Natural killer cell (primary cell): ENCODE data around the gene CAPS. TPM values are rescaled to one million over a fixed set of nuclear protein-coding genes. Genes with fewer than 3 reads are reported as not detected.

ENCODE experiments used
- ATAC-seq, 3 donors: fragments of 150-1000 bp in 2 of 3; fragments of 200-7000 bp in 1 of 3; cut with Tn5 transposase; 1 replicate in 1 of 3; 2 replicates in 2 of 3; pipeline ENCODE4 v1.10.0; 2021; ENCODE audit warnings: mild to moderate bottlenecking in 2 of 3, moderate library complexity in 2 of 3
- DNase-seq, 2 donors: peaks; one replicate each; pipeline versions ENCODE4 v3.0.0 to v3.0.0-alpha.2; 2013 to 2021; ENCODE audit warnings: mixed read lengths in 1 of 2
- H3K27ac ChIP-seq: one replicate; pipeline ENCODE4 v1.5.1; 2013; ENCODE audit warnings: mild to moderate bottlenecking, low read length
- H3K27me3 ChIP-seq: one replicate; pipeline ENCODE4 v1.6.1; 2013; ENCODE audit warnings: low read length; ENCODE audit not compliant: control insufficient read depth, insufficient read depth
- H3K36me3 ChIP-seq: one replicate; pipeline ENCODE4 v1.6.1; 2013; ENCODE audit warnings: low read length; ENCODE audit not compliant: control insufficient read depth, insufficient read depth
- H3K4me1 ChIP-seq: one replicate; pipeline ENCODE4 v1.6.1; 2013; ENCODE audit warnings: low read length; ENCODE audit not compliant: control insufficient read depth, insufficient read depth
- H3K4me3 ChIP-seq: one replicate; pipeline ENCODE4 v1.5.1; 2013; ENCODE audit warnings: low read length
- H3K9me3 ChIP-seq: one replicate; pipeline ENCODE4 v1.6.1; 2013; ENCODE audit warnings: low read length; ENCODE audit not compliant: control insufficient read depth, insufficient read depth
- H3K27ac Mint-ChIP-seq, 2 donors: one replicate each; pipeline ENCODE4 v1.8.0; 2022; ENCODE audit warnings: mild to moderate bottlenecking in 2 of 2, mixed read lengths in 2 of 2, moderate library complexity in 1 of 2
- H3K27me3 Mint-ChIP-seq, 2 donors: one replicate each; pipeline ENCODE4 v1.8.0; 2022; ENCODE audit warnings: low read depth in 2 of 2, mixed read lengths in 2 of 2
- H3K36me3 Mint-ChIP-seq: one replicate; pipeline ENCODE4 v1.8.0; 2022; ENCODE audit warnings: mixed read lengths
- H3K4me1 Mint-ChIP-seq, 2 donors: one replicate each; pipeline ENCODE4 v1.8.0; 2022; ENCODE audit warnings: mixed read lengths in 2 of 2
- H3K4me3 Mint-ChIP-seq: one replicate; pipeline ENCODE4 v1.8.0; 2022; ENCODE audit warnings: mild to moderate bottlenecking, moderate library complexity, mixed read lengths
- H3K9me3 Mint-ChIP-seq, 2 donors: one replicate each; pipeline ENCODE4 v1.8.0; 2022; ENCODE audit warnings: mixed read lengths in 2 of 2
- WGBS: methylation state at CpG from one replicate; pipeline ENCODE4 v1.1.7; 2013; ENCODE audit warnings: missing lambda C conversion rate; ENCODE audit not compliant: insufficient coverage; 5-methylcytosine and 5-hydroxymethylcytosine counted together
- intact Hi-C: fragments of 100-400 bp; cut with micrococcal nuclease; formaldehyde crosslinking; loops from one replicate; pipeline ENCODE4 v1.14.2; 2022
- total RNA-seq, 4 donors: library from RNA; stranded (reverse); fragments of 120-200 nt in 1 of 4; gene quantifications; one replicate each; pipeline versions ENCODE4 v1.2.3 to v1.2.4, GENCODE V29; 2013 to 2022
- TF ChIP-seq, protein P1 (sequence below): fragments of 200-600 bp; IDR thresholded peaks from one replicate; pipeline ENCODE4 v1.8.0; 2022; ENCODE audit warnings: antibody characterized with exemption

The CAPS gene
- total RNA-seq, 3 donors from 2014 or later (not counting 1 experiment from before 2014, with no cell fraction given): 34.0 to 41.6 (median 38.3) TPM

DNA sequence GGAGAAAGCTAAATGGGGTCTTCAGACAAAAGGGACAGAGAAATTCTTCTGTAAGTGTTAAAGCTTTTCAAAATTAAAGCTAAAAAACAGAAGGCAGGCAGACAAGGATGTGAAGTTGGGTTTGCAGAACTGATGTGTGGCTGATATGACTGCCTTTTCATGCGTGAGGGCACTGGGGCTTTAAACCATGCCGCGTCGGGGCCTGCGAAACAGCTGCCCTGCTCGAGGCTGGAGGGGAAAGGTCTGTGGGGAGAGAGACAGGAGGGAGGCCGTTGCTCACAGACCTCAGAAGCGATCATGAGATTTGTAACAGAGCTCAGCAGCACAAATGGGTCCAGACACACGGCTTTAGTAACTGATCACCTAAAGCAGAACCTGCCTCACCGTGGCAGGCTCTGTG, 23.5 kb downstream of the CAPS start:
- Mint-ChIP-seq H3K27me3 (no peaks in the 10 kb centered on the region), H3K27ac (peak overlapping the region in 1 of 2 donors; percentile 71), H3K4me3 (no peak overlapping the region), H3K9me3 (no peaks in the 10 kb centered on the region), H3K36me3 (no peaks in the 10 kb centered on the region), H3K4me1 (peaks cover 4 to 7% of the 10 kb centered on the region in 2 donors)
- ATAC-seq: no peak
- H3K4me1 ChIP-seq: no peaks in the 10 kb centered on the region
- H3K4me3 ChIP-seq: no peak overlapping the region
- 80% methylated on average over 10 of the region's 10 CpGs for WGBS
- TF ChIP-seq, protein P1, sequence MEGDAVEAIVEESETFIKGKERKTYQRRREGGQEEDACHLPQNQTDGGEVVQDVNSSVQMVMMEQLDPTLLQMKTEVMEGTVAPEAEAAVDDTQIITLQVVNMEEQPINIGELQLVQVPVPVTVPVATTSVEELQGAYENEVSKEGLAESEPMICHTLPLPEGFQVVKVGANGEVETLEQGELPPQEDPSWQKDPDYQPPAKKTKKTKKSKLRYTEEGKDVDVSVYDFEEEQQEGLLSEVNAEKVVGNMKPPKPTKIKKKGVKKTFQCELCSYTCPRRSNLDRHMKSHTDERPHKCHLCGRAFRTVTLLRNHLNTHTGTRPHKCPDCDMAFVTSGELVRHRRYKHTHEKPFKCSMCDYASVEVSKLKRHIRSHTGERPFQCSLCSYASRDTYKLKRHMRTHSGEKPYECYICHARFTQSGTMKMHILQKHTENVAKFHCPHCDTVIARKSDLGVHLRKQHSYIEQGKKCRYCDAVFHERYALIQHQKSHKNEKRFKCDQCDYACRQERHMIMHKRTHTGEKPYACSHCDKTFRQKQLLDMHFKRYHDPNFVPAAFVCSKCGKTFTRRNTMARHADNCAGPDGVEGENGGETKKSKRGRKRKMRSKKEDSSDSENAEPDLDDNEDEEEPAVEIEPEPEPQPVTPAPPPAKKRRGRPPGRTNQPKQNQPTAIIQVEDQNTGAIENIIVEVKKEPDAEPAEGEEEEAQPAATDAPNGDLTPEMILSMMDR: no peak
- H3K27me3 ChIP-seq: no peaks in the 10 kb centered on the region
- H3K36me3 ChIP-seq: peaks cover 48% of the 10 kb centered on the region
- intact Hi-C loops: no loop called here
- no peak overlapping the region for H3K27ac ChIP-seq
- no peak for DNase-seq
- no peaks in the 10 kb centered on the region for H3K9me3 ChIP-seq

GRCh38 chr19:5940260-5941208, 26.5 kb downstream of the CAPS start:
- TF ChIP-seq, protein P1: no peak
- ATAC-seq (no peak), DNase-seq (no peak)
- Histone ChIP-seq H3K27ac (no peak overlapping the region), H3K4me1 (no peaks in the 10 kb centered on the region), H3K27me3 (no peaks in the 10 kb centered on the region), H3K4me3 (no peak overlapping the region), H3K36me3 (peaks cover 34% of the 10 kb centered on the region), H3K9me3 (no peaks in the 10 kb centered on the region)
- no peak overlapping the region for H3K27ac Mint-ChIP-seq
- no peak overlapping the region for H3K4me3 Mint-ChIP-seq
- peaks cover 24 to 26% of the 10 kb centered on the region in 2 donors for H3K4me1 Mint-ChIP-seq
- WGBS: 94% methylated on average over 19 of the region's 21 CpGs
- H3K9me3 Mint-ChIP-seq: no peaks in the 10 kb centered on the region
- no peaks in the 10 kb centered on the region for H3K27me3 Mint-ChIP-seq
- intact Hi-C loops: no loop called here
- no peaks in the 10 kb centered on the region for H3K36me3 Mint-ChIP-seq

DNA sequence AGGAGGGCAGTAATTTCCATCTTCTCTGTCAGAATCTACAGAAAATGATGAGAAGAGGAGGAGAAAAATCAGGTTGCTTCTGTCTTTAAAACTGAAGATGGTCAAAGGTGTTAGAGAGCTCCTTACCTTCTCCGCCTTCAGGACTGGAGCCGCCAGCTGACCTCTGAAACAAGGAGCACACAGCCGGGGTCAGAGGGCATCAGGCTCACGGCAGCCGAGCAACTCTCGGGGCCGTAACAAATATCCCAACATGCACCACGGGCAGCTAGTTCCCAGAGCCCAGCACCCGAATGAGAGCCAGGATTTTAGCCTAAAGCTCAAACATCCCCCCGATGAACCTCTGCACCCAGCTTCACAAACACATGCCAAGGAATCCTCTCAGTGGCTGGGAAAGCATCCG, 27.6 kb downstream of the CAPS start:
- no peak overlapping the region for H3K27ac Mint-ChIP-seq

More for the DNA sequence above, 27.6 kb downstream of the CAPS start:
- no peaks in the 10 kb centered on the region for H3K9me3 ChIP-seq
- no peaks in the 10 kb centered on the region for H3K9me3 Mint-ChIP-seq
- no peak overlapping the region for H3K27ac ChIP-seq
- no peaks in the 10 kb centered on the region for H3K27me3 ChIP-seq
- intact Hi-C loops: no loop called here
- H3K4me1 Mint-ChIP-seq: peaks cover 32 to 36% of the 10 kb centered on the region in 2 donors
- no peak for ATAC-seq
- no peaks in the 10 kb centered on the region for H3K4me1 ChIP-seq
- WGBS: 96% methylated on average over 11 of the region's 11 CpGs
- no peak for DNase-seq
- TF ChIP-seq, protein P1: no peak
- H3K4me3 ChIP-seq: no peak overlapping the region
- H3K4me3 Mint-ChIP-seq: no peak overlapping the region
- H3K27me3 Mint-ChIP-seq: no peaks in the 10 kb centered on the region
- peaks cover 26% of the 10 kb centered on the region for H3K36me3 ChIP-seq
- no peaks in the 10 kb centered on the region for H3K36me3 Mint-ChIP-seq
